ENCODE results near the gene RBM33.

The RBM33 gene

DNA sequence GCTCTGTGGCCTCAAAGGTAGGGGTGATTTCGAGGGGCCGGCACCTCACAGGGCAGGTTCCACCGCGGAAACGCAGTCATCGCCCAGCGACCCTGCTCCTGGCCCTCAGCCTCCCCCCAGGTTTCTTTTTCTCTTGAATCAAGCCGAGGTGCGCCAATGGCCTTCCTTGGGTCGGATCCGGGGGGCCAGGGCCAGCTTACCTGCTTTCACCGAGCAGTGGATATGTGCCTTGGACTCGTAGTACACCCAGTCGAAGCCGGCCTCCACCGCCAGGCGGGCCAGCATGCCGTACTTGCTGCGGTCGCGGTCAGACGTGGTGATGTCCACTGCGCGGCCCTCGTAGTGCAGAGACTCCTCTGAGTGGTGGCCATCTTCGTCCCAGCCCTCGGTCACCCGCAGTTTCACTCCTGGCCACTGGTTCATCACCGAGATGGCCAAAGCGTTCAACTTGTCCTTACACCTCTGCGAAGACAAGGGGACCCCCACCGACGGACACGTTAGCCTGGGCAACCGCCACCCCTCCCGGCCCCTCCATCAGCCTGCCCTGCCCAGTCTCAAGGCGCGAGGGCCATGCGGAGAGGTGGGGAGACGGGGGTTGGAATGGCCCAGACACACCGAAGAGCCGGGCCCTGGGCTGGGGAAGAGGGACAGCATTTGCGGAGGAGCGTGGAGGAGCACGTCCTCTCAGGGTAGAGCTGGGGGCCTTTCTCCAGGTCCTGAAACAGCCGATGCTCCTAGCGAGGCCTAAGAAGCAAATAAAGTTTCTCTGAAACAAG is 161.8 kb downstream of the RBM33 start:
- no peak for DNase-seq (ENCODE audit: low read depth)
- H3K4me3 ChIP-seq (ENCODE audit: low read length), result no peak overlapping the region
- TF ChIP-seq, protein P1, sequence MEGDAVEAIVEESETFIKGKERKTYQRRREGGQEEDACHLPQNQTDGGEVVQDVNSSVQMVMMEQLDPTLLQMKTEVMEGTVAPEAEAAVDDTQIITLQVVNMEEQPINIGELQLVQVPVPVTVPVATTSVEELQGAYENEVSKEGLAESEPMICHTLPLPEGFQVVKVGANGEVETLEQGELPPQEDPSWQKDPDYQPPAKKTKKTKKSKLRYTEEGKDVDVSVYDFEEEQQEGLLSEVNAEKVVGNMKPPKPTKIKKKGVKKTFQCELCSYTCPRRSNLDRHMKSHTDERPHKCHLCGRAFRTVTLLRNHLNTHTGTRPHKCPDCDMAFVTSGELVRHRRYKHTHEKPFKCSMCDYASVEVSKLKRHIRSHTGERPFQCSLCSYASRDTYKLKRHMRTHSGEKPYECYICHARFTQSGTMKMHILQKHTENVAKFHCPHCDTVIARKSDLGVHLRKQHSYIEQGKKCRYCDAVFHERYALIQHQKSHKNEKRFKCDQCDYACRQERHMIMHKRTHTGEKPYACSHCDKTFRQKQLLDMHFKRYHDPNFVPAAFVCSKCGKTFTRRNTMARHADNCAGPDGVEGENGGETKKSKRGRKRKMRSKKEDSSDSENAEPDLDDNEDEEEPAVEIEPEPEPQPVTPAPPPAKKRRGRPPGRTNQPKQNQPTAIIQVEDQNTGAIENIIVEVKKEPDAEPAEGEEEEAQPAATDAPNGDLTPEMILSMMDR (conservative IDR thresholded peaks at IDR 0.05; ENCODE audit: low read depth, low read length), result peak; percentile 27

DNA sequence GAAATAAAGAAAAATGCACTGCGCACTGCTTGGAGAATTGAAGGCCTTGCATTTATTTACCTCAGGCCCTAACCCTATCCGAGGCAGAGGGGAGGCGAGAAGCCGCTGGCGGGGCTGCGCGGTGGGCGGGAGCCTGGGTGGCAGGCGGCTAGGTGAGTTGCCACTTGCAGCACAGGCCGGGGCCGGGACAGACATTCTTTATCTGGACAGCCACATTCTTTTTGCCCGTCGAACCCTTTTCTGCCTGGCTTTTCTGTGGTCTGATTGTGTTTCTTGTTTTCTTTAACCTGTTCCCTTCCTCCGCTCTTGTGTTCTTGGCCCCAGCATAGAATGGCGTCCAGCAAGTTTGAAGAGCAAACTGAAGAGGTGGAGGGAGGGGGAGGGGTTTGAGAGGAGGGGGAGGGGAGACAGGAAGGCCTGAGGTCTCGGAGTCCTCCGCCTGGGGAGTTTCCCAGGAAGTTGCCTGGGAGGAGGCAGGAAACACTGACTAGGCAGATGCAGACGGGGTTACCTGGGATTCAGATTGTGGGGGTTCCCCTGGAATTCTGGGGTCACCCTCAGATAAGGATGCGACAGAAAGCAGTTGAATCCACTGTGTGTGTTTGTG is 162.7 kb downstream of the RBM33 start:
- TF ChIP-seq, protein P1 (conservative IDR thresholded peaks at IDR 0.05; ENCODE audit: low read depth, low read length), result no peak
- no peak overlapping the region for H3K4me3 ChIP-seq (ENCODE audit: low read length)
- no peak for DNase-seq (ENCODE audit: low read depth)

DNA sequence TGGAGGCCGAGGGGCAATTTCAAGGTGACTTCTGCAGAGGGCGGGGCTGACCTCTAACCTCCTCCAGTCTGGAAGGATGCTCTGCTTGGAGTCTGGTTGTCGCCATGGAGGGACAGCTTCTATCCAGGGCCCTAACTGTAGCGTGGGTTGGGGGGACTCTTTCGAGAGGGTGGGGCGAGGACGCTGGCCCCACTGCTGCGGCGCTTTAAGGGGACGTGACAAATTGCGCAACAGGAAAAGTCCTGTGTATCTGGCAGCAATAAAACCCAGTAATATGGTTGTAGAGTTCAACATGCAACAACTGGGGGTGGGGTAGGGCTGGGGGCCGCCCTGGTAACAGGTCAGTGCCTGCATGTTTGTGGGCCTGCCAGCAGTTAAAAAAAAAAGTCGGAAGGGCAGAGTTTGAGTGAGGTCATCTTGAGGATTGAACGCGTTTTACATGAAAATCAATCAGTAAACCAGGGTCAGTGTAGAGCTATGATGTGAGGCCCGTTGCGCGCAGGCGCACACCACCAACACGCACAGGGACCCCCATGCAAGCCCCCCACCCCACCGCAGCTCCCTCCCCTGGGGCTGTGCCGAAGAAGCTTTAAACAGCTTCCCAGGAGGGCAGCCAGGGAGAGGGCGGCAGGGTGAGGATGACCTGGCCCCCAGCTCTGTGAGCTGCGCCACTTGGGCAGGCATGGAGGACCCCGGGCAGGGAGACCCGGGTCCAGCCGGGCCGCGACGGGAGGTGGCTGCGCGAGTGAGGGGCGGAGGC is 163.5 kb downstream of the RBM33 start:
- TF ChIP-seq, protein P1 (conservative IDR thresholded peaks at IDR 0.05; ENCODE audit: low read depth, low read length), result no peak
- no peak for DNase-seq (ENCODE audit: low read depth)
- H3K4me3 ChIP-seq (ENCODE audit: low read length), result no peak overlapping the region

DNA sequence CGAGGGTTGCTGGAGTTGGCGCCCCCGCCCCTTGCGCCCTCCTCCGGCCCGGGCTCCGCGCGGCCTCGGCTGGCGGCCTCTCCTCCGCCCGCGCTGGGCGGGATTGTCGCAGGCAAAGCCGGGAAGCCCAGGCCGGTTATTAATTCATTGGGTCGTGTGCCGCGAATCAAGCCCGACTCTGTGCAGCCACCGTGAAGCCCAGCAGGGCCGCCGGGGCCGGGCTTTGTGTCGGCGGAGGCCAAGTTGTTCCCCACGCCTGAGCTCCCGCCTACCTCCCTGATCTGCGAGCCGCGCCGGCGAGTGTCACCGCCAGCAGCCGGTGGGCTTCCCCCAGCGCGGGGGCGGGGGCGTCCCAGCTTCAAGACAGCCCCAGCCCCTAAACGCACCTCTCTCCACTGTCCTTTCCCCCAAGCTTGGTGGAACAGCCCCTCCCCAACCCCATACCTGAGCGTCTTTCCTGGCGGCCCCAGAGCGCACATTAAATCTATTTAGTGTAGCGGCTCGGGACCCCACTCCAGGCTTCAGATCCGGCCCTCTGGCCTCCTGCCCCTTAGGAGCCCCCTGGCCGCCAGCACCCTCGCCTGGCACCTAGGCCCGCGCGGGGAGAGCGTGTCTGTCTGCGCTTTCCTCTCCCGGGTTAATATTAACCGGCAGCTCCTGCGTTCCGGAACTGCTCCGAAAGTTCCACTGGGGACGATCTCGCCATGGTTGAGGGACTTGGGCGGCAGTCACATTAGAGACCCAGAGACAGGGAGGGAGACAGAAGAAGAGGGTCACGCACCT is 164.3 kb downstream of the RBM33 start:
- no peak overlapping the region for H3K4me3 ChIP-seq (ENCODE audit: low read length)
- DNase-seq (ENCODE audit: low read depth), result no peak
- TF ChIP-seq, protein P1 (conservative IDR thresholded peaks at IDR 0.05; ENCODE audit: low read depth, low read length), result no peak

DNA sequence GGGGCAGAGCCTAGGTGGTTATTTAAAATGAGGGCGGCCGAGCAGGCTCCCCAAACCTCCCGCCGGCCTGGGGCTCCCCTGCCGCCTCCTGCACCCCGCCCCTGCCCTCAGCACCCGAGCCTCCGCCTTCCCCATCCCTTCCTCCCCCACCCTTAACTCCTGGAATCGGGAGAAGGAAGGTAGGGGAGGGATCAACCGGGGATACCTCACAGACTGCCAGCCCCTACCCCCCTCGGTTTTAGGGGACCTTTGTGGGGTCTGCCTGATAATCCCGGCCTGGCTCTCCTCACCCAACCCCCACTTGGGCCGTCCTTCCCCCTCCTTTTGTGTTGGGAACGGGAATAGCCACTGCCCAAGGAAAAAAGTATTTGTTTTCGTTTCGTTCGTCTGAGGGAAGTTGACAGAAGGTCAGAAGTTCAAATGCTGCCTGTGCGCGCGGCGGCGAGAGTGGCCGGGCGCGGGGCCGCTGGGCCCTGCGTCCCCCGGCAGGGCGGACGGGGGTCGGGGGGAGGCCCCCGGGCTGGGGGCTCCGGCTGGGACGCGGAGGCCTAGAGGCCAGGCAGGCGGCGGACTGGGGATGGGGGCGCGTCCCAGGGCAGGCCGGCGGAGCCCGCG is 165.0 kb downstream of the RBM33 start:
- DNase-seq (ENCODE audit: low read depth), result no peak
- H3K4me3 ChIP-seq (ENCODE audit: low read length), result no peak overlapping the region
- TF ChIP-seq, protein P1 (conservative IDR thresholded peaks at IDR 0.05; ENCODE audit: low read depth, low read length), result no peak

DNA sequence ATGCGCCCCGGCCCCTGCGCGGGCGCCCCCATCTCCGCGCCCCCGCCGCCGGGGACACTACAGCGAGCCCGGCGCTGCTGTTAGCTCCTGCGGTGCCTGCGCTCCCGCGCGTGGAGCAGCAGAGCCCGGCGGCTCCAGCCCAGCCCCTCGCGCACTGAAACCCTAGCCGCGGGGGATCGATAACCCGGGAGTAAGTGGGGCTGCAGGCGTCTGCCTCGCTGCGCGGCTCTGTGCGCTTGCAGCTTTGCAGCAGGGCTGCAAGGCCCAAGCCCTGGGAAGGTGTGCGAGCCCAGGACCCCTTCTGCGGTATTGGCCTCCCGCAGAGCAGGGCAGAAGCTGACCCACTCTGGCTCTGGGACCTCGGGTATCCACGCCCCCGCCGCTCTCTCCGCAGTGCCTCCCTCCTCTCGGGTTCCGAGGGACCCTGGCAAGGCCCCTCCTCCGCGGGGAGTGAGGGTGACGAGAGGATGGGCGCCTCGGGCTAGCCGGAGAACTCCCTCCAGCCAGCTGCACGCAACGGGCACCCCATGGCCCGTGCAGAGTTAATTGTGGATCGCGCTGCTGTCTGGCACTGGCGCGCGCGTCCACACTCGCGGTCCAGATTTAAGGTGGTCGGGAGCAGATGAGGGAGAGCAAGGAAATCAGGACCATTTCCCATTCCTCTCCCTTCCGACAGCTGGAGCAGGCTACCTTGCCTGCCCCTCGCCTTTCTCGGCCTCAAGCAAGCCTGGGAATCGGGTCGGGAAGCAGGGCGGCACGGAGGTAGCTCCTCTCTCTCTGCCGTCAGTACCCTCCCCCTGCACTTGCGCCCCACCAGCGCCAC is 165.7 kb downstream of the RBM33 start:
- TF ChIP-seq, protein P1 (conservative IDR thresholded peaks at IDR 0.05; ENCODE audit: low read depth, low read length), result no peak
- no peak for DNase-seq (ENCODE audit: low read depth)
- H3K4me3 ChIP-seq (ENCODE audit: low read length), result no peak overlapping the region

All from retinal pigment epithelial cell (primary cell).